IPS DF 6.9 (cell line): ENCODE results near the gene GNAL.

Experiments
- DNase-seq: peaks from one replicate; pipeline ENCODE4 v3.0.0-alpha.2; 2013; ENCODE audit warnings: low read depth, low spot score
- H3K27ac ChIP-seq: one replicate; pipeline ENCODE4 v1.5.1; 2013; ENCODE audit warnings: low read length, control low read depth
- H3K27me3 ChIP-seq: 2 replicates; pipeline ENCODE4 v1.6.1; 2013; ENCODE audit warnings: mild to moderate bottlenecking, low read length; ENCODE audit not compliant: control insufficient read depth, insufficient read depth
- H3K36me3 ChIP-seq: 2 replicates; pipeline ENCODE4 v1.6.1; 2013; ENCODE audit warnings: low read length; ENCODE audit not compliant: control insufficient read depth, insufficient read depth
- H3K4me1 ChIP-seq: 2 replicates; pipeline ENCODE4 v1.6.1; 2013; ENCODE audit warnings: low read length; ENCODE audit not compliant: control insufficient read depth, insufficient read depth
- H3K4me3 ChIP-seq: 2 replicates; pipeline ENCODE4 v1.5.1; 2013; ENCODE audit warnings: mild to moderate bottlenecking, low read length
- H3K9me3 ChIP-seq: 2 replicates; pipeline ENCODE4 v1.6.1; 2013; ENCODE audit warnings: low read length, inconsistent platforms; ENCODE audit not compliant: control insufficient read depth, insufficient read depth
- WGBS: extraction: QIAGEN DNeasy Blood & Tissue Kit; methylation state at CpG from one replicate; pipeline ENCODE4 v1.1.7; 2013; ENCODE audit warnings: mixed read lengths, missing lambda C conversion rate; ENCODE audit not compliant: insufficient read length, insufficient coverage; 5-methylcytosine and 5-hydroxymethylcytosine counted together

GNAL gene

DNA sequence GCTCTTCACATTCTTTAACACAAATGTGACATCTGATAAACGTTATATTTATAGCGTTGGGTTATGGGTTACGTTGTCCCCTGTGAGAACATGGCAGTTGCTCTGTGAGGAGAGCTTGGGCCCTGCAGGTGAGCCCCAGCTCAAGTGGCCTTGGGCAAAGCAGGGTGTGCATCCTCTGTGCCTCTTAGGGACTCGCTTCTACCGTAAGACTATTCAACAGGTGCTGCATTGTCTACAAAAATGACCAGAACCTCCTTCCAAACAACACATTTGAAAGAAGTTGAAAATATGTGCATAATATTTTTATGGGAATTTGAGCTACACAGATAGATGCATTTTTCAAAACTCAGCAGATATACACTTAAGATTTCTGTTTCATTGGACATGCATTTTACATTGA is 145.7 kb downstream of the GNAL start:
- Histone ChIP-seq H3K36me3 (no peaks in the 10 kb centered on the region), H3K4me3 (no peak overlapping the region), H3K27me3 (no peaks in the 10 kb centered on the region), H3K27ac (no peak overlapping the region), H3K9me3 (no peaks in the 10 kb centered on the region), H3K4me1 (no peaks in the 10 kb centered on the region)
- DNase-seq = no peak
- WGBS = no CpG with 5 or more reads among the region's 5 CpGs

DNA sequence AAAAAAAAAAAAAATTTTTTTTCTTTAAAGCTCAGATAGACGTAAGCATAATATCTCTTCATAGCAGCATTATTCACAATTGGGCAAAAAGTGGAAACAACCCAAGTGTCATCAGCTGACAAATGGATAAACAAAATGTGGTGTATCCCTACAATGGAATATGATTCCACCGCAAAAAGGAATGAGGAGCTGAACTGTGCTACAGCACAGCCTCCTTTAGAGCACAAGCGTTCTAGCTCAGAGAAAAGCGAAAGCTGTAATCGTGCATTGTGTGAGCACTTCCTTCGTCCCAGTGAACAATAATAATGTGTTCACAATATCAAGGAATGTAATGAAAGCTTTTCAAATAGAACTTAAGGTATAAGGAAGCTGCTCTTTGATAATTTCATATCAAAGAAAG is 150.5 kb downstream of the GNAL start:
- H3K27me3 ChIP-seq = no peaks in the 10 kb centered on the region
- no CpG with 5 or more reads among the region's 6 CpGs for WGBS
- H3K4me1 ChIP-seq = no peaks in the 10 kb centered on the region
- H3K4me3 ChIP-seq = no peak overlapping the region
- no peaks in the 10 kb centered on the region for H3K36me3 ChIP-seq
- no peak for DNase-seq
- no peak overlapping the region for H3K27ac ChIP-seq
- no peaks in the 10 kb centered on the region for H3K9me3 ChIP-seq

DNA sequence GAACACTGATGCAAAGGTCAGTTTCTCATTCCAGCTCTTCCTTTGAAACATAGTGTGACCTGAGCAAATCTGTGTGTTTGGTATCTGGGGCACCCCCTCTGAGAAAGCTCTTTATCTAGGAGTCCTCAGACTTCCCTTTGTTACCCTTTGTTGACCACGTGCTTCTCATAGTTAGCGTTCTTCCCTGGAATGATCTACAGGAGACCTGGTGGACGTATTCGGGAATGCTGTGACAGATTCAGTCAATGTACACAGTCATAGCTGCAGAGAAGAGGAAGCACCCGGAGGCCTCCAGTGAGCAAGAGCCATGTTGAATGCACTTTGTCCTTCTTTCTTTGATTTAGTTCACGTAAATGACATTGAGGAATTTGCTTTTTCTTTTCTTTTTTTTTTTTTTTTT is 151.4 kb downstream of the GNAL start:
- no peak overlapping the region for H3K4me3 ChIP-seq
- no peaks in the 10 kb centered on the region for H3K4me1 ChIP-seq
- H3K27ac ChIP-seq = no peak overlapping the region
- no peaks in the 10 kb centered on the region for H3K27me3 ChIP-seq
- H3K36me3 ChIP-seq = no peaks in the 10 kb centered on the region
- no peak for DNase-seq
- no CpG with 5 or more reads among the region's 6 CpGs for WGBS
- no peaks in the 10 kb centered on the region for H3K9me3 ChIP-seq

DNA sequence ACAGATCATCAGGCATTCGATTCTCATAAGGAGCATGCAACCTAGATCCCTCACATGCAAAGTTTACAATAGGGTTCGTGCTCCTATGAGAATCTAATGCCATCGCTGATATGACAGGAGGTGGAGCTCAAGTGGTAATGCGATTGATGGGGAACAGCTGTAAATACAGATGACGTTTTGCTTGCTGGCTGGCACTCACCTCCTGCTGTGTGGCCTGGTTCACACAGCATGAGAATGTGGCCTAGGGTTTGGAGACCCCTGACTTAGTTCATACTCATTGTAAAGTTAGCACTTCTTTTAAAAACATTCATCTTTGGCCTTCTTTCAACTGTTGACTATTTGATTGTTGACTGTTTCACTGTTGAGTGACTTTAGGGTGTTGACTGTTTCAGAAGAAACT is 153.5 kb downstream of the GNAL start:
- no CpG with 5 or more reads among the region's 5 CpGs for WGBS
- H3K27me3 ChIP-seq = no peaks in the 10 kb centered on the region
- no peak overlapping the region for H3K4me3 ChIP-seq
- no peak overlapping the region for H3K27ac ChIP-seq
- H3K9me3 ChIP-seq = no peaks in the 10 kb centered on the region
- no peaks in the 10 kb centered on the region for H3K4me1 ChIP-seq
- DNase-seq = no peak
- H3K36me3 ChIP-seq = no peaks in the 10 kb centered on the region

DNA sequence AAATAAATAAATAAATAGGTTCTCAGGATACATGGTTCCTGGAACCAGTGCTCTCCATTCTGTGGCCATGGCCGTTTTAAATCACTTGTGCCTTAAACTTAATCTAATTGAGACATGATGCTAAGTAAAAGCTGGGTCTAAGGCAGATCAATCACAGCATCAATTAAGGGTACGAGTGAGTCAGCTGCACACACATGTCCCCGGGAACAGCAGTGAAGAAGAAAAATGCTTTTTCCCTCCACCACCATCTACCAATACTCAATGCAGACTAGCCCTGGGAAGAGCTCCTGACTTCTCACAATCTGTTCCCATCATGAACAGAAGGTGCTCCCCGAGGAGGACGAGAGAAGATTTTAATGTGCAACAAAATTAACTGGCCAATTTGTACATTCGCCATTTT is 155.4 kb downstream of the GNAL start:
- no peak for DNase-seq
- Histone ChIP-seq H3K27me3 (no peaks in the 10 kb centered on the region), H3K4me3 (no peak overlapping the region), H3K9me3 (no peaks in the 10 kb centered on the region), H3K4me1 (no peaks in the 10 kb centered on the region), H3K27ac (no peak overlapping the region), H3K36me3 (no peaks in the 10 kb centered on the region)
- WGBS = no CpG with 5 or more reads among the region's 6 CpGs

DNA sequence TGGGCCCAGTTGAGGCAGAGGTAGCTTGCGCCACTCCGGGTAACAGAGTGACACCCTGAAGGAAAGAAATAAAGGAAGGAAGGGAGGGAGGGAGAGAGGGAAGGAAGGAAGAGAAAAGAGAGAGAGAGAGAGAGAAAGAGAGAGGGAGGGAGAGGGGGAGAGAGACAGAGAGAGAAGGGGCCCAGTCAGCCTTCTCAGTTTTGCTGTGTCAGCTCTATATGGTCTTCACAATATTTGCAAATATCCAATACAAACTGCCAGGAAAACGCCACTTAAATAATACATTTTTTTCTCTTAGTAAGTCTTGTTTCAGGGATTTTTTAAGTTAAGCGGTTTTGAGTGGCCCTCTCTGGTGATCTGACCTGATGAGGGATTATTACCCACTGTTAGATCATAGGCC is 156.6 kb downstream of the GNAL start:
- H3K4me3 ChIP-seq = no peak overlapping the region
- no peaks in the 10 kb centered on the region for H3K27me3 ChIP-seq
- no CpG with 5 or more reads among the region's 4 CpGs for WGBS
- no peak for DNase-seq
- H3K4me1 ChIP-seq = 0 out of 2 replicates have a peak, but pooled peaks cover 1% of the 10 kb centered on the region
- no peaks in the 10 kb centered on the region for H3K9me3 ChIP-seq
- no peaks in the 10 kb centered on the region for H3K36me3 ChIP-seq
- H3K27ac ChIP-seq = no peak overlapping the region

DNA sequence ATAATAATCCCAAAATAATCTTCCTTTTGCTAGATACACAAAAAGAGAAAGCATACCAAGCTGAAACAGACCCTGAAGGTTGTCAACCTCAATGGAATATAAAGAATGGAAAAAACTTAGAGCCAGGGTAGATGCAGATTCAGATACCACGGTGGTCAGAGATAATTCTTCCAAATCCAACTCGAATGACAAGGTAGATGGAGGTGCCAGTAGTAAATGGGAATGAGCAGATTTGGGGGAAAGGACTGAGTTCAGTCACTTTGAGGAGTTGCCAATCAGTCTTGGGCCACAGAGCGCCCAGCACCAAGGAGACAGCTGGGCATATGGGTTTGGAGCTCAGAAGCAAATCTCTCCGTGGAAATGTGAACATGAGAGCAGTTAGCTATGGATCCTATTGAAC is 158.7 kb downstream of the GNAL start:
- WGBS = no CpG with 5 or more reads among the region's 4 CpGs
- Histone ChIP-seq H3K9me3 (no peaks in the 10 kb centered on the region), H3K36me3 (no peaks in the 10 kb centered on the region), H3K27ac (no peak overlapping the region), H3K4me1 (0 out of 2 replicates have a peak, but pooled peaks cover 1% of the 10 kb centered on the region), H3K4me3 (no peak overlapping the region), H3K27me3 (no peaks in the 10 kb centered on the region)
- DNase-seq = no peak

DNA sequence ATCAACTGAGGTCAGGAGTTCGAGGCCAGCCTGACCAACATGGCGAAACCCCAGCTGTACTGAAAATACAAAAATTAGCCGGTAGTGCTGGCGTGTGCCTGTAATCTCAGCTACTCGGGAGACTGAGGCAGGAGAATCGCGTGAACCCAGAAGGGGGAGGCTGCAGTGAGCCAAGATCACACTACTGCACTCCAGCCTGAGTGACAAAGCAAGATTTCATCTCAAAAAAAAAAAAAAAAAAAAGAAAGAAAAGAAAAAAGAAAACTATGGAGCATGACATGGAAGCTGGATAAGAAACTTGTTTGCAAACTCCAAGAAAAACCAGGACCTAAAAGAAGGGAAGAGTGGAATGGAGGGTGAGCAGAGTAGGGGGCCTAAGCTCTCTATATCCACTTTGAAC is 160.2 kb downstream of the GNAL start:
- H3K4me3 ChIP-seq = no peak overlapping the region
- no peaks in the 10 kb centered on the region for H3K27me3 ChIP-seq
- no CpG with 5 or more reads among the region's 7 CpGs for WGBS
- H3K36me3 ChIP-seq = no peaks in the 10 kb centered on the region
- no peak for DNase-seq
- 0 out of 2 replicates have a peak, but pooled peaks cover 1% of the 10 kb centered on the region for H3K4me1 ChIP-seq
- no peaks in the 10 kb centered on the region for H3K9me3 ChIP-seq
- no peak overlapping the region for H3K27ac ChIP-seq

DNA sequence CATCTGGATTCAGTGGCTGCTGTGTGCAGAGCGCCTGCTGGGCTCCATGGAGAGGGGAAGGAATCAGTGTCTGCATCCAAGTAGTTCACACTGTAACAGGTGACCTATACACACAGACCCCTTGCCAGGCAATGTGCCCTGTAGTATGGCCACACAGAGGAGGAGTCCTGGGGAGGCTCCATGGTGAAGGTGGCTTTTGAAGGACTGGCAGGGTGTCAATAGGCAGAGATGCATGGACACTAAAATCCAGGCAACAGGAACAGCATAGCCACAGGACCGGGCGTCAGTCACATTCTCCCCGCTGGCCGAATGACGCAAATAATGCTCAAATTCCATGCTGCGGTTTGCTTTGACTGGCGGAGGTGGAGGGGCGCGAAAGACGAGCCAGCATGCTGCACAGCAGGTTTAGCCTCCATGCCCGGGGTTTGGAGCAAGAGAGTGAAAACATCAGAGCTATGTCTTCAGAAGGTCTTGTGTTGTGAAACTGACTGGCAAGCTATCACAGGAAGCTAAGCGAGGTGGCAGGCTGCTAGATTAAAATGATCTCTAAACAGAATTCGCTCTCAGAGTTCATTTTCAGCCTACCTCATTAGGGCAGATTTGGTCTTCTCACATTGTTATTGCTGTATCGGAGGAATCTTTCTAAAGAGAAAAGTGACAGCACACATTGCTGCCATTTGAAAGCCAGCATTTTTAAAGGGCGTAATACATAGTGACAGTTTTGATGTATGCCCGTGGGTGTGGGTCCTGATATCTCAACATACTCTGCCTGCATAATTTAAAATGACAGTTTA is 161.0 kb downstream of the GNAL start:
- Histone ChIP-seq H3K9me3 (no peaks in the 10 kb centered on the region), H3K36me3 (no peaks in the 10 kb centered on the region), H3K27me3 (no peaks in the 10 kb centered on the region), H3K4me3 (no peak overlapping the region), H3K4me1 (0 out of 2 replicates have a peak, but pooled peaks cover 1% of the 10 kb centered on the region), H3K27ac (no peak overlapping the region)
- no CpG with 5 or more reads among the region's 17 CpGs for WGBS
- DNase-seq = no peak

DNA sequence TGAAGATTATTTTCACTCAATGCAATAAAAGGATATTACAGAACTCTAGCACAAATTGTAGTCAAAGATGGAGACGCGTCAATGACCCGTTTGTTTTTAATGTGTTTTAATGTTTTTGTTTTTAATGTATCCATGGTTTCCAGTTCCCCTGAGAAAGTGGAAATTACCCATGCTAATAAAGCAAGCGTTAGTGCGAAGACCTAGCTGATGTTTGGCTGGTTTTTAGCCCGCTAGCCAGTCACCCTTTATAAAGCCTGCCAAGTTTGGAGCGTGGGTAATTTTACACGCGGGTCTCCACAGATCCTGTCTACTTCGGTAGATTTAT is 161.7 kb downstream of the GNAL start:
- 0 out of 2 replicates have a peak, but pooled peaks cover 1% of the 10 kb centered on the region for H3K4me1 ChIP-seq
- no peaks in the 10 kb centered on the region for H3K9me3 ChIP-seq
- H3K36me3 ChIP-seq = no peaks in the 10 kb centered on the region
- no peak overlapping the region for H3K27ac ChIP-seq
- WGBS = no CpG with 5 or more reads among the region's 10 CpGs
- H3K27me3 ChIP-seq = no peaks in the 10 kb centered on the region
- peak overlapping the region; percentile 84; the same call in 1 of the 2 replicates for H3K4me3 ChIP-seq
- no peak for DNase-seq
